Urinary bladder (tissue), 4 donors: ENCODE data around the gene CHST8. TPM values are rescaled to one million over a fixed set of nuclear protein-coding genes. Genes with fewer than 3 reads are reported as not detected.

Experiments
- DNase-seq: peaks from one replicate; pipeline ENCODE4 v3.0.0-alpha.2; 2015; ENCODE audit errors: extremely low spot score
- H3K27ac ChIP-seq: one replicate; pipeline ENCODE4 v1.5.1; 2013; ENCODE audit warnings: low read depth, mild to moderate bottlenecking, moderate library complexity
- H3K36me3 ChIP-seq: one replicate; pipeline ENCODE4 v1.6.1; 2013; ENCODE audit warnings: mild to moderate bottlenecking, moderate library complexity; ENCODE audit not compliant: insufficient read depth
- H3K4me1 ChIP-seq: one replicate; pipeline ENCODE4 v1.6.1; 2013; ENCODE audit warnings: mild to moderate bottlenecking, moderate library complexity; ENCODE audit not compliant: insufficient read depth
- H3K4me3 ChIP-seq: one replicate; pipeline ENCODE4 v1.5.1; 2013; ENCODE audit warnings: low read depth, low read length
- WGBS: extraction: QIAGEN DNeasy Blood & Tissue Kit; methylation state at CpG from one replicate; pipeline ENCODE4 v1.1.7; 2013; 5-methylcytosine and 5-hydroxymethylcytosine counted together
- polyA plus RNA-seq: library from polyadenylated mRNA; stranded (reverse); fragments of 200-250 nt; gene quantifications from one replicate; pipeline ENCODE4 v1.2.3, GENCODE V29; 2013
- total RNA-seq: library from RNA; depleted of rRNA; stranded (reverse); fragments of >200 nt; gene quantifications from one replicate; pipeline ENCODE4 v1.2.3, GENCODE V29; 2014
- donor health status: healthy with polysubstance abuse.
- donor health status: healthy.

CHST8 gene
- total and polyA plus RNA-seq, 2 donors: 0.69 to 0.73 TPM

GRCh38 chr19:33665776-33666595 is 44.2 kb downstream of the CHST8 start:
- Histone ChIP-seq H3K4me1 (no peaks in the 10 kb centered on the region), H3K27ac (no peak overlapping the region), H3K36me3 (no peaks in the 10 kb centered on the region), H3K4me3 (no peak overlapping the region)
- WGBS: 76% methylated on average over 22 of the region's 22 CpGs
- no peak for DNase-seq

DNA sequence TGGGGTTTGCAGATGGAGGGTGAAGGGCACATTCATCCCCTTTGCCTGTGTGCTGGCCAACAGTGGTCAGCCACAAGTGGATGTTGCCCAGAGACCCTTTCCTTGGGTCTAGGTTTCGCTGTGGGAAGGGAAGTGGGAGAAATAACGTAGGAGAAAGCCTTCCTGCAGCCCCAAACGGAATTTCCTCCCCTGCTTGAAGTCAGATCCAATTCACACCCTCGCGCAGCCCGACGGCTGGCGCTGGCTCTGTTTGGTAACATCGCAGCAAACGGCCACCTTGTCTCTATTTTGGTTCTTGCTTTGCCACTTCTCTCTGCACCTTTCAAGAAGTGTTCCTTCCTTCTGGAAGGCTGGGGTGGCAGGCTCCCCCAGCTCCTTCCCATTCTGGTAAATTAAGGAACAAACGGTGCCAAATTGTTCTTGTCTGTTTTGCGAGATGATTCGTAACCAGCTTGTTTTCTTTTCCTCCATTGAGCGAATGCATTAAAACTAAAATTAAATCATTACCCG is 45.4 kb downstream of the CHST8 start:
- Histone ChIP-seq H3K4me3 (no peak overlapping the region), H3K4me1 (no peaks in the 10 kb centered on the region), H3K36me3 (no peaks in the 10 kb centered on the region), H3K27ac (no peak overlapping the region)
- 58% methylated on average over 15 of the region's 15 CpGs for WGBS
- no peak for DNase-seq

- WGBS: 82% methylated on average over 15 of the region's 15 CpGs
- Histone ChIP-seq H3K36me3 (no peaks in the 10 kb centered on the region), H3K27ac (no peak overlapping the region), H3K4me1 (no peaks in the 10 kb centered on the region), H3K4me3 (no peak overlapping the region)
- DNase-seq: no peak
Observed at GRCh38 chr19:33667881-33668280, 46.1 kb downstream of the CHST8 start.

DNA sequence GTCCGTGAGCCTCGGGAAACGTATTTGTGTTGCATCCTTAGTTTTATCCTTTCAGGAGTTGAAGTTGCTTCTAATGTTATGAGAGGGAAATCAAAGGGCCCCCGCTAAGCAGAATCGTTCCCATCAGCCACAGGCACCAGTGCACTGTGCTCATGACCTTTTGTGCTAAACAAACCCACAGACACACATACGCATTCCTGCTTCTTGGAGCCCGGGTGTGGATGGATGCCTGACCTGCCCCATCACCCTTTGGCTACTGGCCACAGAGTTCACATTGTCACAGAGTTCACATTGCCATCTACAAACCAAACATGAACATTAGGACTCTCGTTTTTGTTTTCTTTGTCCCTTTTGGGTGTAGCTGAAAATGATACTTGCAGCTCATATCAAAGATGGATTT is 47.2 kb downstream of the CHST8 start:
- Histone ChIP-seq H3K4me3 (no peak overlapping the region), H3K27ac (no peak overlapping the region), H3K4me1 (no peaks in the 10 kb centered on the region), H3K36me3 (no peaks in the 10 kb centered on the region)
- 78% methylated on average over 8 of the region's 8 CpGs for WGBS
- no peak for DNase-seq

- H3K36me3 ChIP-seq: no peaks in the 10 kb centered on the region
- 83% methylated on average over 5 of the region's 5 CpGs for WGBS
- H3K4me3 ChIP-seq: no peak overlapping the region
- DNase-seq: no peak
- no peak overlapping the region for H3K27ac ChIP-seq
- no peaks in the 10 kb centered on the region for H3K4me1 ChIP-seq
Observed at GRCh38 chr19:33669376-33669775, 47.6 kb downstream of the CHST8 start.

DNA sequence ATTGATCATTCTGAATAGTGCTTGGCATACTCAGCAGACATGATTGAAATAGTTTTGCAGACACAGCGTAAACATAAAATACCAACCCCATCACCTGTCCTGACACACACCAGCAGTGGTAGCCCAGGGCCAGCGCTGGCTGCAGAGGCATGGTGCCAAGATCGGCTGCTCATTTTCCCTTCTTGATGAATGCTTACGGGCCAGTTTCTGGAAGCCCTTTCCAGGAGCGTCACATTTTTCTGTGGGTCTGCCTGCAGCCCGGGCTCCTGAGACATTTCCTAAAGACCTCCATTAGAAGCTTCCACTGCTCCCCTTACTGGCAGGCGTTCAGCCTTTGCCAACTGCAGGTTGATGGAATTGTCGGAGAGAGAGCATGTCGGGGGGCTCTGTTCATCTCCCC is 48.6 kb downstream of the CHST8 start:
- Histone ChIP-seq H3K4me1 (no peaks in the 10 kb centered on the region), H3K4me3 (no peak overlapping the region), H3K36me3 (no peaks in the 10 kb centered on the region), H3K27ac (no peak overlapping the region)
- WGBS: 80% methylated on average over 9 of the region's 9 CpGs
- no peak for DNase-seq

DNA sequence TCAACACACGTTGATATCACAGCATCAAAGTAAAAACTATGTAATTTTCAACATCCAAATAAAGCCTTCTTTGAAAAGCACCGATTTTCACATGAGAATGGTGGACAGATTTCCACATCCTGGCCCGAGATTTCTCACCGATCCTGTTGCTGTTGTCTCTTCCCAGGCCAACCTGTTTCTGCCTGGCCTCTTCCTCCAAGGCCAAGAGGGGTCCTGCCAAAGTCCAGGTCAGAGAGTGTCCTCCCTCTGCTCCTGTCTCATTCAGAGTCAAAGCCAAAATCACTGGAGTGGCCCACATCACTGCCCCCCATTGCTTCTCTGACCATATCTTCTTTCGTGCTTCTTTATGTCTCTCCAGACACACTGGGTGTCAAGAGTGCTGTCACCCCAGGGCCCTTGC is 49.5 kb downstream of the CHST8 start:
- 76% methylated on average over 5 of the region's 5 CpGs for WGBS
- H3K36me3 ChIP-seq: no peaks in the 10 kb centered on the region
- DNase-seq: no peak
- H3K4me1 ChIP-seq: no peaks in the 10 kb centered on the region
- no peak overlapping the region for H3K27ac ChIP-seq
- no peak overlapping the region for H3K4me3 ChIP-seq

DNA sequence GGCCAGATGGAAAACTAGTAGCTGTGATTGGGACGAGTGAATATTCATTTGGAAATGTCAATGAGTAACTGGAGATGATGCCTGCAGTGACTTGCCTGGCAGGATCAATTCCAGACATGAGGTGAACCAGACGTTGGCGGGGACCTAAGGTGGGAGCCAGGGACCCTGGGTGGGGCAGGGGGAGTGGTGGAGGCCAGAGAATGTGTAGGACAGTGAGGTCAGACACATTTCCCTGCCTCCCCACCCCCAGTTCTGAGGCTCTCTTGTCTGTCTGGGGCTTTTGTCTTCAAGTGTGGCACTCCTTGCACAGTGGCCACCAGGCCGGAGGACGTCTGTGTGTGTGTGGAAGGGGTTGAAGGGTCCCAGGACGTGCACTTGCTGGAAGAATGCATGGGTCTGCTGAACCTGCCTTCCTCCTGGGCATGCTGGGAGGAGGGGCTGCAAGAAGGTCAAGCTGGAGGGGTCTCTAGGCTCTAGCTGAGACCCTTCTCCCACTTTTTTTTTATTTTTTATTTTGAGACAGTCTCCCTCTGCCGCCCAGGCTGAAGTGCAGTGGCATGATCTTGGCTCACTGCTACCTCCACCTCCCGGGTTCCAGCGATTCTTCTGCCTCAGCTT is 51.6 kb downstream of the CHST8 start:
- no peak for DNase-seq
- H3K27ac ChIP-seq: no peak overlapping the region
- H3K4me3 ChIP-seq: no peak overlapping the region
- H3K36me3 ChIP-seq: no peaks in the 10 kb centered on the region
- 72% methylated on average over 9 of the region's 9 CpGs for WGBS
- no peaks in the 10 kb centered on the region for H3K4me1 ChIP-seq

GRCh38 chr19:33673996-33674625 is 52.4 kb downstream of the CHST8 start:
- no peaks in the 10 kb centered on the region for H3K36me3 ChIP-seq
- WGBS: 43% methylated on average over 10 of the region's 10 CpGs
- no peak for DNase-seq
- no peaks in the 10 kb centered on the region for H3K4me1 ChIP-seq
- H3K27ac ChIP-seq: no peak overlapping the region
- H3K4me3 ChIP-seq: no peak overlapping the region

DNA sequence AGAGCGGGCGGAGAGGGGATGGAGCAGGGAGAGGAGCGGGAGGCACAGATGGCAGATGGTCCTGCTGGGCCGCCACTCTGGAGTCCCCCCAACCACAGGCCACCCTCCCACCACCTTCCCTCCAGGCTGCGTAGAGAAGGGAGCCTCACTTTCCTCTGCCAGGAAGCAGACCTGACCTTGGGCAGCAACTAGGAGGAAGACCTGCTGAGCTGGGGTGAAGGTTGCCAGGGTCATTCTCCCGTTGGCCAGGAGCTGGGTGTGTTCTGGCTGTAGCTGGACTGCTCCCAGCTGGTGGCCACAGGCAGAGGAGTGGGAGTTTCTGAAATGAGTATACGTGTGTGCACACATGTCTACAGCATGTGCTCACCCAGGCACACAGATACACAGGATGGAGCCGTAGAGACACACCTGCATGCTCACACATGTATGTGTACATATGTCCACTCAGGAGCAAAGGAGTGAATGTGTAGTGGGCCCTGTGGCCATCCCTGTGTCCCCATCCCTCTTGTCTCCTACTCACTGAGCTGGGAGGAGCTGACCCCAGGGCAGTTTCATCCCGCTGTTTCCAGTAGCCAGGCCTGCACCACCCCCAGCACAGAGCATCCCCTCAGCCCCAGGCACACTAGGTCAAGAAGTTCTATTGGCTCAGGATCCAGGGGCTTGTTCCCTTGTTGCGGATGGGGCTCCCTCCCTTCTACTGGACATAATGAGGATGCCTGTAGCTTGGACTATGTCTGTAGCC is 53.0 kb downstream of the CHST8 start:
- H3K36me3 ChIP-seq: no peaks in the 10 kb centered on the region
- WGBS: 58% methylated on average over 10 of the region's 10 CpGs
- H3K4me1 ChIP-seq: no peaks in the 10 kb centered on the region
- H3K4me3 ChIP-seq: no peak overlapping the region
- no peak for DNase-seq
- no peak overlapping the region for H3K27ac ChIP-seq

- WGBS: 66% methylated on average over 7 of the region's 7 CpGs
- Histone ChIP-seq H3K27ac (no peak overlapping the region), H3K4me3 (no peak overlapping the region), H3K36me3 (no peaks in the 10 kb centered on the region), H3K4me1 (no peaks in the 10 kb centered on the region)
- DNase-seq: no peak
Observed at GRCh38 chr19:33675501-33676124, 53.9 kb downstream of the CHST8 start.

GRCh38 chr19:33676999-33677665 is 55.4 kb downstream of the CHST8 start:
- no peak for DNase-seq
- WGBS: 65% methylated on average over 7 of the region's 7 CpGs
- Histone ChIP-seq H3K4me1 (no peaks in the 10 kb centered on the region), H3K4me3 (no peak overlapping the region), H3K27ac (no peak overlapping the region), H3K36me3 (no peaks in the 10 kb centered on the region)
